Neural progenitor cell (in vitro differentiated cells): ENCODE data around the gene SORT1. TPM values are rescaled to one million over a fixed set of nuclear protein-coding genes. Genes with fewer than 3 reads are reported as not detected.

ENCODE experiments used
- DNase-seq: peaks from one replicate; pipeline ENCODE4 v3.0.0-alpha.2; 2016; ENCODE audit warnings: low spot score
- H2AFZ ChIP-seq: fragments of 200-600 bp; sonication (generic); replicated peaks from 2 replicates; pipeline ENCODE4 v1.6.1; 2016; ENCODE audit warnings: antibody characterized with exemption
- H3F3A ChIP-seq: fragments of 200-600 bp; sonication (generic); 2 replicates; pipeline ENCODE4 v1.6.1; 2016; ENCODE audit warnings: antibody characterized with exemption, low read depth
- H3K27ac ChIP-seq: fragments of 200-600 bp; sonication (generic); 2 replicates; pipeline ENCODE4 v1.5.1; 2016; ENCODE audit warnings: mild to moderate bottlenecking
- H3K27me3 ChIP-seq: fragments of 200-600 bp; sonication (generic); 2 replicates; pipeline ENCODE4 v1.6.1; 2016; ENCODE audit warnings: mild to moderate bottlenecking, moderate library complexity
- H3K36me3 ChIP-seq: fragments of 200-600 bp; sonication (generic); 2 replicates; pipeline ENCODE4 v1.5.1; 2016
- H3K4me1 ChIP-seq: fragments of 200-600 bp; sonication (generic); 2 replicates; pipeline ENCODE4 v1.6.1; 2016; ENCODE audit warnings: mixed run types
- H3K4me2 ChIP-seq: fragments of 200-600 bp; sonication (generic); 2 replicates; pipeline ENCODE4 v1.6.1; 2016
- H3K4me3 ChIP-seq: fragments of 200-600 bp; sonication (generic); 2 replicates; pipeline ENCODE4 v1.5.1; 2016
- H3K79me2 ChIP-seq: fragments of 200-600 bp; sonication (generic); 2 replicates; pipeline ENCODE4 v1.6.1; 2016; ENCODE audit warnings: low read depth
- H3K9ac ChIP-seq: fragments of 200-600 bp; sonication (generic); 2 replicates; pipeline ENCODE4 v1.6.1; 2016
- H3K9me3 ChIP-seq: fragments of 200-600 bp; sonication (generic); 2 replicates; pipeline ENCODE4 v1.5.1; 2016; ENCODE audit warnings: low read depth
- H4K20me1 ChIP-seq: fragments of 200-600 bp; sonication (generic); 2 replicates; pipeline ENCODE4 v1.6.1; 2016; ENCODE audit warnings: low read depth
- H3K27ac Mint-ChIP-seq: 3 replicates; pipeline ENCODE4 v1.8.0; 2021; ENCODE audit warnings: mixed read lengths
- H3K27me3 Mint-ChIP-seq: 2 replicates; pipeline ENCODE4 v1.8.0; 2022; ENCODE audit warnings: low read depth, mild to moderate bottlenecking, inconsistent platforms, moderate library complexity, mixed read lengths; ENCODE audit not compliant: insufficient read depth
- H3K36me3 Mint-ChIP-seq: 3 replicates; pipeline ENCODE4 v1.8.0; 2021; ENCODE audit warnings: mixed read lengths
- H3K4me1 Mint-ChIP-seq: 3 replicates; pipeline ENCODE4 v1.8.0; 2021; ENCODE audit warnings: mixed read lengths
- H3K4me3 Mint-ChIP-seq: 3 replicates; pipeline ENCODE4 v1.8.0; 2021; ENCODE audit warnings: mild to moderate bottlenecking, moderate library complexity, mixed read lengths
- H3K9me3 Mint-ChIP-seq: 3 replicates; pipeline ENCODE4 v1.8.0; 2020; ENCODE audit warnings: mixed read lengths
- CTCF ChIP-seq: fragments of 200-600 bp; sonication (generic); IDR thresholded peaks from 2 replicates; pipeline ENCODE4 v1.5.1; 2017; ENCODE audit warnings: antibody characterized with exemption, mild to moderate bottlenecking
- EZH2 ChIP-seq: fragments of 200-600 bp; sonication (generic); IDR thresholded peaks from 2 replicates; pipeline ENCODE4 v1.6.1; 2017; ENCODE audit warnings: antibody characterized with exemption, mild to moderate bottlenecking, moderate library complexity
- EZH2phosphoT487 ChIP-seq: fragments of 200-600 bp; sonication (generic); IDR thresholded peaks from 2 replicates; pipeline ENCODE4 v1.6.1; 2017; ENCODE audit warnings: antibody characterized with exemption
- total RNA-seq: library from RNA; depleted of rRNA; stranded (reverse); fragments of >200 nt; gene quantifications from 2 replicates; pipeline ENCODE4 v1.2.3, GENCODE V29; 2015; ENCODE audit warnings: low replicate concordance

SORT1 gene
- total RNA-seq, 1 donor from 2014 or later = 38.9 TPM

- H3K4me1 ChIP-seq = no peaks in the 10 kb centered on the region
Observed at GRCh38 chr1:109341944-109342930, 55.5 kb downstream of the SORT1 start.

GRCh38 chr1:109338608-109339007 is 59.1 kb downstream of the SORT1 start:
- no peak for TF ChIP-seq EZH2phosphoT487
- no peak for TF ChIP-seq CTCF
- TF ChIP-seq EZH2 = no peak
- no peak overlapping the region for H3K27ac ChIP-seq
- H3K9ac ChIP-seq = no peak overlapping the region
- H2AFZ ChIP-seq = no peak overlapping the region
- H3K4me1 Mint-ChIP-seq = no peaks in the 10 kb centered on the region
- DNase-seq = no peak
- no peaks in the 10 kb centered on the region for H3K27me3 ChIP-seq
- H3K27ac Mint-ChIP-seq = no peak overlapping the region
- no peaks in the 10 kb centered on the region for H4K20me1 ChIP-seq
- peaks cover 2% of the 10 kb centered on the region for H3K9me3 Mint-ChIP-seq
- H3K9me3 ChIP-seq = no peaks in the 10 kb centered on the region
- H3F3A ChIP-seq = no peaks in the 10 kb centered on the region
- H3K4me2 ChIP-seq = no peak overlapping the region
- no peaks in the 10 kb centered on the region for H3K79me2 ChIP-seq
- H3K4me1 ChIP-seq = no peaks in the 10 kb centered on the region
- H3K36me3 ChIP-seq = peaks cover 12% of the 10 kb centered on the region
- no peak overlapping the region for H3K4me3 Mint-ChIP-seq
- H3K27me3 Mint-ChIP-seq = no peaks in the 10 kb centered on the region
- H3K4me3 ChIP-seq = no peak overlapping the region
- H3K36me3 Mint-ChIP-seq = peaks cover 38% of the 10 kb centered on the region

More at GRCh38 chr1:109341944-109342930, 55.5 kb downstream of the SORT1 start:
- H3K27me3 ChIP-seq = no peaks in the 10 kb centered on the region
- no peaks in the 10 kb centered on the region for H4K20me1 ChIP-seq
- Mint-ChIP-seq H3K4me1 (no peaks in the 10 kb centered on the region), H3K27ac (no peak overlapping the region), H3K4me3 (no peak overlapping the region), H3K9me3 (no peaks in the 10 kb centered on the region), H3K36me3 (peaks cover 31% of the 10 kb centered on the region), H3K27me3 (peaks cover 3% of the 10 kb centered on the region)
- TF ChIP-seq EZH2phosphoT487 (no peak), EZH2 (no peak)
- H3K9ac ChIP-seq = no peak overlapping the region
- no peak for DNase-seq
- H3K36me3 ChIP-seq = peaks cover 7% of the 10 kb centered on the region
- H2AFZ ChIP-seq = no peak overlapping the region
- H3K27ac ChIP-seq = no peak overlapping the region
- no peaks in the 10 kb centered on the region for H3K79me2 ChIP-seq
- H3K4me2 ChIP-seq = no peak overlapping the region
- no peak overlapping the region for H3K4me3 ChIP-seq
- no peaks in the 10 kb centered on the region for H3K9me3 ChIP-seq
- H3F3A ChIP-seq = no peaks in the 10 kb centered on the region

- no peak for TF ChIP-seq EZH2phosphoT487
- TF ChIP-seq EZH2 = no peak
- no peak for TF ChIP-seq CTCF
- no peaks in the 10 kb centered on the region for H3K27me3 Mint-ChIP-seq
- H3K9ac ChIP-seq = no peak overlapping the region
Observed at GRCh38 chr1:109338091-109338490, 59.6 kb downstream of the SORT1 start.

GRCh38 chr1:109335091-109335490 is 62.6 kb downstream of the SORT1 start:
- TF ChIP-seq EZH2phosphoT487 = no peak
- TF ChIP-seq EZH2 = no peak
- TF ChIP-seq CTCF = no peak
- H3K27me3 Mint-ChIP-seq = no peaks in the 10 kb centered on the region
- Histone ChIP-seq H3K79me2 (no peaks in the 10 kb centered on the region), H3K4me1 (no peaks in the 10 kb centered on the region), H3K27me3 (no peaks in the 10 kb centered on the region), H3K4me2 (no peak overlapping the region), H3K4me3 (no peak overlapping the region), H3K9me3 (peaks cover 12% of the 10 kb centered on the region), H2AFZ (no peak overlapping the region), H4K20me1 (no peaks in the 10 kb centered on the region), H3K9ac (no peak overlapping the region), H3F3A (no peaks in the 10 kb centered on the region), H3K36me3 (peaks cover 40% of the 10 kb centered on the region), H3K27ac (no peak overlapping the region)
- H3K4me1 Mint-ChIP-seq = no peaks in the 10 kb centered on the region
- peaks cover 53% of the 10 kb centered on the region for H3K36me3 Mint-ChIP-seq
- no peak for DNase-seq
- no peak overlapping the region for H3K27ac Mint-ChIP-seq
- H3K4me3 Mint-ChIP-seq = no peak overlapping the region
- H3K9me3 Mint-ChIP-seq = peaks cover 24% of the 10 kb centered on the region

More at GRCh38 chr1:109338091-109338490, 59.6 kb downstream of the SORT1 start:
- H3K4me1 ChIP-seq = no peaks in the 10 kb centered on the region
- H3K4me3 ChIP-seq = no peak overlapping the region
- no peaks in the 10 kb centered on the region for H3K9me3 ChIP-seq
- H3K27ac Mint-ChIP-seq = peak overlapping the region; percentile 15
- no peaks in the 10 kb centered on the region for H3K4me1 Mint-ChIP-seq
- H3F3A ChIP-seq = no peaks in the 10 kb centered on the region
- H3K27ac ChIP-seq = no peak overlapping the region
- H3K36me3 ChIP-seq = peaks cover 16% of the 10 kb centered on the region
- H2AFZ ChIP-seq = no peak overlapping the region
- no peaks in the 10 kb centered on the region for H4K20me1 ChIP-seq
- DNase-seq = no peak
- H3K79me2 ChIP-seq = no peaks in the 10 kb centered on the region
- no peaks in the 10 kb centered on the region for H3K27me3 ChIP-seq
- H3K9me3 Mint-ChIP-seq = peaks cover 5% of the 10 kb centered on the region
- peaks cover 43% of the 10 kb centered on the region for H3K36me3 Mint-ChIP-seq
- H3K4me2 ChIP-seq = no peak overlapping the region
- H3K4me3 Mint-ChIP-seq = no peak overlapping the region
